ENCODE data around the gene UBN1.
"Not testable (repeated sequence)": the region's sequence is repeated elsewhere in the genome, so short reads cannot be mapped to it uniquely, and the experiment has no call there.

UBN1 gene

DNA sequence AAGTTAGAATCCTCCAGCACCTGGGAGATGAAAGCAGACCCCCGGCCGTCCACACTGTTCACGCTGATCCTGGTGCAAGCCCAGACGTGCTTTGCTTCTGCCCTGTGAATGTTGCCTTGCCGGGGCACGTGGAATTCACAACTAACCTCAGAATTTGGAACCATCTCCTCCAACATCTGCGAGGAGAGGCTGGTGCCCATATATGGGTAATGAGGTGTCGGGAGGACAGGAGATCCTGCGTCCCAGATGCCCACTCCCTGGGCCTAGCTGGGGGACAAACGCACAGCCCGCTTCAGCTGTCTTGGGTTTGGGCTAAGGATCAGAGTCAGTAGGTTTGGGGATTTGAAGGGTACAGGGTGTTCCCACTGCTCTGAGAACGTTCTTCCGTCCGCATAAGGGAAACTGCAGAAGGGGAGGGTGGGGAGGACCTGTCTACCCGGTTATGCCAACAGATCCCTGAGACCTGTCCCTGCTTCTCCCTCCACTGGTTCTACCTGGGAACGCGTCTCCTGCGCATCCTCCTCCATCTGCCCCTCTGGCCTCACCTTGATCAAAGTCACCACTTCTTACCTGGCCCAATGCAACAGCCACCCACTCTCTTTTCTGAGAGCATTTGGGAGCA, 75.6 kb downstream of the UBN1 start:
- intact Hi-C loops (cut with DNase I): no loop called here
- DNase-seq: no peak

DNA sequence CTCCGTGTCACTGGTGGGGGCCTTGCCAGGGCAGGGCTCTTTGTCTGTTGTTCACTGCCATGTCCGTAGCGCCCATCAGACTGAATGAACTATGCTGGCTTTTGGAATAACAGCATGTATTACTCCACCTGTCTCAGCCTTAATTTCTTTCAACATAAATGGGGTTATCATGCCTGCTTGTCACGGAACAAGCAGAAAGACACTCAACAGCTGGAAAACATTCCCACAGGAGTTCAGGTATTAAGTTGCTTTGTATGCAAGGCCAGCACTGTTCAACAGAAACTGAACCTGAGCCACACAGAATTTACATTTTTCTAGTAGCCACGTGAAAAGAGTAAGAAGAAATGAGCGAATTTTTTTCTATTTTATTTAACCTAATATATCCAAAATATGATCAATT, 76.6 kb downstream of the UBN1 start:
- no peak for DNase-seq
- intact Hi-C loops (cut with DNase I): no loop called here

DNA sequence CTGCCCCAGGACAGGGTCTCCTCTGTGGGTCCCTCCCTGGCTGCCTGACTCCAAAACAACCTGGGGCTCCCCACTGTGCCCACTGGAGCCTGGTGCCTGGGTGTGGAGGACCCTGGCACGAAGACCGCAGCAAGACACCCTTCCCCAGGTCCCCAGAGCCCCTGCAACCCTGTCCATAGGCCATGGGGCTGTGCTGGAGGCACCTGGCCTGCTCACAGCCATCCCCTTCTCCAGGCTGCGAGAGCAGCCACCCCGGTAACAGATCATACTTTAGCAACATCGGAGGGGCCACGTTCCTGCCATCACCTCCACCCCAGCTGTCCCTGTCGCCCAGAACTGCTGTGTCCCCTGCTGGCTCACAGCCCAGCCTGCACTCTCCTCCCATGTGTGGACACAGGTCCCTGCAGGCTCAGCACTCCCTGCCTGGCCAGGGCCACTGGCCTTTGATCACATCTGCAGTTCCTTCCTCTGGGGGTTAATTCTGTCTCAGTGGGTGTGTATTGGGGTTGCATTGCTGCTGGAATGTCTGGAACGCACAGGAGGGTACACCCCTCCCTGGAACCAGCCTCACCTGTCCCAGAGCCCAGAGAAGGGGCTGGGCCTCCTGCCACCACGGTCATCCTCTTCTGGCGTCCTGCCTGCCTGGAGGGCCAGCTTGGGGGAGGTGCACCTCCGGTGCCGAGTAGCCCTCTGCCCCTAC, 77.5 kb downstream of the UBN1 start:
- DNase-seq: no peak
- intact Hi-C loops (cut with DNase I): no loop called here

DNA sequence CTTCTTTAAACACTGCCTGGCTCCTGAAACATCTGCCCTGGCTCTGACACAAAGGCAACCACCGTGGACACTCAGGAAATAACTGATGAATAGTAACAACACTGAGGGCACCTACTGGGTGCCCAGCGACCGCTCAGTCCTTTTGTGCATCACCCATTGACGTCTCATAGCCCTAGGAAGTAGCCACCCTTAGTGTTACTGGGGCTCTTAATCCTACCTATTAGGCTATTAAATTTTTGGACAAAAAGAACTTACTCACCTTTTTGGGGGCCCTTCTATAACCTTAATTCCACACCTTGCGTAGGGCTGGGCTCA, 78.0 kb downstream of the UBN1 start:
- intact Hi-C loops (cut with DNase I): no loop called here
- no peak for DNase-seq

- no peak for DNase-seq
- intact Hi-C loops (cut with DNase I): no loop called here
Measured at GRCh38 chr16:4925791-4926190, 78.5 kb downstream of the UBN1 start.

GRCh38 chr16:4926928-4927327, 79.6 kb downstream of the UBN1 start:
- DNase-seq: no peak
- intact Hi-C loops (cut with DNase I): no loop called here

DNA sequence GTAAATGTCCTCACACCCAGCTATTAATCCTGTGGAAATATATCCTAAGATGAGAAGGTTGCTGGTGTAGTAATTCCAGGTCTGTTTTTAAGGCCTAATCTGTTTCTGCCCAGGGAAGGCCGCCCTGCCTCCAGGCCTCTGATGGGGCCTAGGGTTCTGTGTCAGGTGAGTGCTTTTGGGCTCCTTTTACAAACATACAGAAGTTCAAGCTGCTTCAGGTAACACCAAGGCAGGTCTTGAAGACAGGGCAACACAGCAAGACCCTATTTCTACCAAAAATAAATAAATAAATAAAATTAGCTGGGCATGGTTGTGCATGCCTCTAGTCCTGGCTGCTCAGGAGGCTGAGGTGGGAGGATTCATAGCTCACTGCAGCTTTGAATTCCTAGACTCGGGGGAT, 80.4 kb downstream of the UBN1 start:
- no peak for DNase-seq
- intact Hi-C loops (cut with DNase I): no loop called here

GRCh38 chr16:4928227-4928626, 80.9 kb downstream of the UBN1 start:
- intact Hi-C loops (cut with DNase I): no loop called here
- no peak for DNase-seq

- DNase-seq; intact Hi-C loops (cut with DNase I): not testable (repeated sequence)
Measured at GRCh38 chr16:4929619-4930018, 82.3 kb downstream of the UBN1 start.

DNA sequence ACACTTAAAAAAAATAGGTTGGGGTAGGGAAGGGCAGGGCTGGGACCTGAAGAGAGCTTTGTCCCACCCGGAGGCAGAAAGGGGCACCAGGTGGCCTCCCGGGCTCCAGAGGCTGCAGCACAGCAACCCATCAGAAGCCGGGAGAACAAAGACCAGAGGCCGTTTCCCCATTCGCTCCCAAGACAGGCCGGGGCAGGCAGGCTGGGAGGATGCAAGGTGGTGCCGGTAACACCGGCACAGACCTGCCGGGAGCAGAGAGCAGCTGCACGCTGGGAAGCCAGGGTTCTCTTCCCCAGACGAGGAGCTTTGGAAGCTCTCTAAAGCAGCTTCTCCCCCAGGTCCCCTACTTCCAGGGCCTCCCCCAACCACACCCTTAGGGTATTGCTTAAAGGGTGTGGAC, 84.1 kb downstream of the UBN1 start:
- intact Hi-C loops (cut with DNase I): no loop called here
- no peak for DNase-seq
